Erythroblast (primary cell): ENCODE data around the gene RBFOX1.

Experiments
- GATA1 ChIP-seq: IDR thresholded peaks from 2 replicates; pipeline ENCODE4 v1.6.1; 2011; ENCODE audit warnings: low read depth, mild to moderate bottlenecking, control low read depth, low read length, moderate library complexity
- POLR2A ChIP-seq: IDR thresholded peaks from 2 replicates; pipeline ENCODE4 v1.6.1; 2011; ENCODE audit warnings: mild to moderate bottlenecking, low read length

GRCh38 chr16:7313170-7313569 is 19.5 kb upstream of the RBFOX1 start:
- TF ChIP-seq POLR2A (no peak), GATA1 (no peak)
